GM12892 (cell line): Measurements from ENCODE around the gene CD93.

ENCODE experiments used
- DNase-seq: peaks from one replicate; pipeline ENCODE4 v3.0.0; 2011; ENCODE audit not compliant: insufficient read length
- FAIRE-seq: peaks from 2 replicates; lab custom pipeline; 2011; peaks lifted over from hg19 to GRCh38; lab: Jason Lieb, UNC
- POLR2A ChIP-seq: IDR thresholded peaks from 2 replicates; pipeline ENCODE4 v1.6.1; 2011; ENCODE audit warnings: low read depth, low read length, control low read depth
- POLR2AphosphoS5 ChIP-seq: IDR thresholded peaks from 2 replicates; pipeline ENCODE4 v1.6.1; 2011; ENCODE audit warnings: low read depth, low read length, control low read depth
- TAF1 ChIP-seq: IDR thresholded peaks from 2 replicates; pipeline ENCODE4 v1.6.1; 2011; ENCODE audit warnings: low read depth, mild to moderate bottlenecking, control low read depth, low read length, borderline replicate concordance

The CD93 gene

DNA sequence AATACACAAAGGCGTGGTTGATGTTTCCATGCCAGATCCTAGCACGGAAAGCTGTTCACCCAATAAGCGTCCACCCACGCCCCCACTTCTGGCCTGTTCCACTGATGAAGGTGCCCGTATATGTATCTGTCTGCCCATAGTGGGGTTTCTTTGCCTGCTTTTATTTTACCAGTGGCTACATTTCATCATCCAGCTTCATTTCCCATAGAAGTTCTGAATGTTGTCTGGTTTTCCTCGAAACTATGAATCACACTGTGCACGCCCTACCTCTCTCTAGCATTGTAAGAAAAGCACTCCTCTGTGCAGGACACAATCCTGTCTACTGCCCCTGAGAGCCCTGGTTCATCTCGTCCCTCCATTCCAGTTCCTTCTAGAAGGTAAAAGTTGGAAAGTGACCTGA lies 8.8 kb upstream of the CD93 start:
- no peak for FAIRE-seq
- TF ChIP-seq POLR2A (no peak), POLR2AphosphoS5 (no peak), TAF1 (no peak)

DNA sequence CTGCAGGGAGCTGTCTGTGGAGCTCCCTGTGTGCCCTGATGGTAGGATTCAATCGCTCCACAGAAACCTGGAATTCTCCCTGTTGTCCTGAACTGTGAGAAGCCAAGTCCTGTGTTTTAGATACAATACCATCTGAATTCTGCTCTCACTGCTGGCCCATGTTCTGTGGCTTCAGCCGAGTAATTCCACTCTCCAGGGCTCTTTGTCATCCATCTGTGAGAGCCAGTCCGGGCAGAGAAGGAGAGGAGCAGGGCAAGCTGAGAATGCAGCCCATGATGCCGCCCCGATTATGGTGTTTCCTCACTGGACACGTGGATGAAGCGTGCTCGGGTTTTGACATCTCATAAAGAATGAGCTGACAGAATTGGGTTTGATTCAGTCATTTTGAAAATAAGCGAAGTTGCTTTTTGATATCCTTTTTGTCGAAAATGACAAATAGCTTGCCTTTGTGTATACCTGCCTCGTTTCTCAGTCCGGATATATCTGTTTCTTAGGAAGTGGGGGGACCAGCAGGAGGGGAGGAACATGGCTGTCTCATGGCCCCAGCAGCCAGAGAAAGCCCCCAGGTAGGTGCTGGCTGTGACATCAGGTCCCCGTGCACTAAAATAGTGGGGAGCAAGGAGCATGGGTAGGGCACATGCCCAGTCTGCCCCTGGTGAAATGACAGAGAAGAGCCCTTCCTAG lies 8.2 kb upstream of the CD93 start:
- no peak for TF ChIP-seq POLR2AphosphoS5
- no peak for TF ChIP-seq TAF1
- no peak for FAIRE-seq
- no peak for DNase-seq

More for the DNA sequence above, 8.8 kb upstream of the CD93 start:
- no peak for DNase-seq

DNA sequence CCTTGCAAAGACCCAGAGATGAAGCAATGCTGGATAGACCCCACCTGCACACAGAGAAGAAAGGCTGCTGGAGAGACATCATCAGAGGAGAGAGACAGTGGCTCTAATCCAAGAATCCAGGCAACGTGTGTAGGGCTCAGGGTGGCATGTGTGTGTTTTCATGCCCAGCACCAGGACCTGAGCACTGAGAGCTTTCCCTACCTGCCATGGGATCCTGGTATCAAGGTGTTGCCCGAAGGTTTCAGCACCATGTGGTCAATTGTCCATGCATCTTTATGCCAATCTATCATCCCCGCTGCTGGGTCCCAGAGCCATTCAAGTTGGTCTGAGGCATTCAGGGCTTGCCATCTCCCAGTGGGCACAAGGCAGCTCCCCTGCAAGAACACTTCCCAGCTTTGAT lies 7.5 kb upstream of the CD93 start:
- DNase-seq (no peak), FAIRE-seq (no peak)
- TF ChIP-seq POLR2A (no peak), POLR2AphosphoS5 (no peak), TAF1 (no peak)

DNA sequence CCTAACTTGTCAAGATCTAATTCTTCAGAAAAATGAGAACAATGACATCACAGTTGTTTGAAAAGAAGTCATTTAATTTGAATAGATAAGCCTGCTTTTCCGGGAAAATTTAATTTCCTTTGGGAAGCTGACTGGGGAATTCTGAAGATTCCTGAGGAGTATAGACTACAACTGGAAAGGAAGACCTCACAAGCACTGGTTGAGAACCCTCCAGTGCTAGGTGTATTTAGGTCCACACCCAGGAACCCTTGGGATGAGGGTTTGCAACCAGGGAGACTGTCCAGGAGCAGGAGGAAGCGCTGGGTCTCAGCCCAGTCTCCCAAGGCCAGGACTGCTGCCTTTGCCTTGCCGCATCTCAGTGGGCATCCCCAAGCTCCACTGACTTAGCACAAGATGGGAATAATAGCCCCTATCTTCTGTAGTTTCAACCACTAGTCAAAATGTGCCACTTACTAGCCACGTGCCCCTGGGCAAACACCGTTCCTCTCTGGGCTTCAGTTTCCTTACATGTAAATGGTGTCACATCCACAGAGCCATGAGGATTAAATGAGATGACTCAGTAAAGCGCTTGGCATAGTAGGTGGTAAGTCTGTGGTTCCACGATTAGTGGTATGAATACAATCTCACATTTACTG lies 6.9 kb upstream of the CD93 start:
- DNase-seq: no peak
- TF ChIP-seq POLR2AphosphoS5 (no peak), TAF1 (no peak), POLR2A (no peak)
- no peak for FAIRE-seq

DNA sequence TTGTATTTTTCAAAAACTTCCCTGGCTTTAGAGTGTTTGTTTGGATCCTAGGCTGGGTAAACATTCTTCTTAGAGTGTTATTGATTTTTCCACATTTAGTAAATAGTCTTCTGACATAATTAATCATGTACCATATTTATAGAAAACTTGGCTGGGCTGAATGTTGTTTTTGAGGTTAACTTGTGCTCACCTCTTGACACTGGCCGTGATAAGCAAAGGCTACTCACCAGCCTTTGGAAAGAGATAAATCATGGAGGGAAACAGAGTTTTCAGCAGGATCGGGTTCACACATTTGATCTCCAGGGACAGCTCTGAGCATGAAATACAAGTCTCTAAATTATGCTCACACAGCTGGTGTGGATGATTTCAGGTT lies 6.2 kb upstream of the CD93 start:
- no peak for FAIRE-seq
- TF ChIP-seq POLR2AphosphoS5: no peak
- DNase-seq: no peak

DNA sequence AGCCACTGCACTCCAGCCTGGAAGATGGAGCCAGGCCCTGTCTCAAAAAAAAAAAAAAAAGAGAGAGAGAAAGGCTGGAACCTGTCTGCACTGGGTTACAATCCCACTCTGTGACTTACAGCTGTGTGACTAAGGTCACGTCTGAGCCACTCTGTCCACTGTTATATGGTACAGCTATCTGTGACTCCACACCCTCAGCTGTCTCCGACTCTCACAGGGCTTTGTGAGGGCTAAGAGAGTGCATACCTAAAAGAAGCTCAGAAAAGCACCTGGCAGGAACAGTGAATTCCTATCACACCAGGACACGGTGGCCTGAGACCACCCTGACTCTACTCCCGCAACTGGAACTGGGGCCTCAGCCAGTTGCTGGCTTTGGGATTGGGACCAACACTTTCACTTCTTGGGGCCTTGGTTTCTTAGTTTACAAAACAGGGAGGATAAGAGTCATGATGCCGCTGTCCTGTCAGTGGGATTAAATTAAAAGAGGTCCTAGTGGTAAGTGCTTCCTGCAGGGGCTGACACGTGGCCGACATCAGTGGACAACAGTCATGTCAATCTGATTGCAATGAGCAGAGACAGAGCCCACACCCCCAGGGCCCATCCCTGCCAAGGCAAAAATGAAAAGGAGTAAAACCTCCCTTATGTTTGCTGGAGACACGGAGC lies 5.7 kb upstream of the CD93 start:
- no peak for TF ChIP-seq TAF1
- TF ChIP-seq POLR2AphosphoS5: no peak
- TF ChIP-seq POLR2A: no peak
- peak; percentile 68 for FAIRE-seq
- no peak for DNase-seq

DNA sequence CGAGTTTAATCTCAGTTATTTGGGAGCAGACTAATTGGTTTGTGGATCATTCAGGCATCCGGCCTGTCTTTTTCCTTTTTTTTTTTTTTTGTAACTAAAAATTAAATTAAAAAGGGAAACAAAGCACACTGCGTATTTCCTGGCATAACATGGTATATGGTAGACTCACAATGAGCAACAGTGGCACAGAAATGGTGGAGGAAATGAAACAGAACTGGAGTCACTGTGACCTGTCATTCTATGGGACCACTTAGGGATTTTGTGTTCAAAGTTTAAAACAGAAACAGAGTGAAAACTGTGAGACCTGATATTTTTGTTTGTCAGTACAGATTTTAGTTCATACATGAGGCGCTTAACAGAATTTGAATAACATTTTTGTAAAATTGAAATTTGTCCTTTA lies 4.8 kb upstream of the CD93 start:
- FAIRE-seq (no peak), DNase-seq (no peak)

DNA sequence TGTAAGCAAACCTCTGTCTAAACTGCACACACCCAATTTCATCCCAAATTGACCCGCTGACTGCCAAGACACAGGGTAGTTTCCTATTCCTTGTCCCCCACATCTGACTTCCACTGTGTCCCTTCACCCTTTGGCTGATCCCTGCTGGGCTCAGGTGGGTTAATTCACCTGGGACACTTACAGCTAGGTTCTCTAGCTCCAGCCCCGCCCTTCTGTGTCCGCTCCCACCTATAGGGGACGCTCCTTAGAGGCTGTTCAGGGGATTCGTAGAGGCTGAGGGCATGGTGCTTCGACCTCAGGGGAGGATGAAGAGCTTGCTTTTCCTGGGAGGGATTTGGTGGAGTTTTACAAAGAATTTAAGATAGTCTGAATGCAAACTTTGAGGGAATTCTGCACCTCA lies 4.0 kb upstream of the CD93 start:
- FAIRE-seq: no peak
- TF ChIP-seq POLR2AphosphoS5: no peak
- TF ChIP-seq POLR2A: no peak
- no peak for TF ChIP-seq TAF1
- DNase-seq: no peak

More for the DNA sequence above, 4.8 kb upstream of the CD93 start:
- TF ChIP-seq TAF1: no peak
- TF ChIP-seq POLR2A: no peak
- TF ChIP-seq POLR2AphosphoS5: no peak

DNA sequence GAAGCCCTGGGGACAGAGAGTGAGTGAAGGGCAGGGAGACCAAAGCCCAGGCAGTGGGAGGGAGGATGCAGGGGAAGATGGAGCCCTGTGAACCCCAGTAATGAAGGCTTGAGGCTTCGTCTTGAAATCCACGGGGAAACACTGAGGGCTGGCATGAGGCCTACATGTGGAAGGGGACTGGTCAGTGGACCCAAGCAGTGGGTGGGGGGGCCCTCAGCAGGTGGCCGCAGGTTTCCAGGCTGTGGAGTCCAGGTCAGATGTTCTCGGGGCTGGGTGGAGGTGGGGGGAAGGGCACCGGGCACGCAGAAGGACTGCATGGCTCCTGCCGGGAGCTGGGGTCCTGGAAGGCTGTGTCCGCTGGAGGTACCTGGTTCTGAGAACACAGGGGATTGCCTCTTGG lies 2.7 kb upstream of the CD93 start:
- DNase-seq (no peak), FAIRE-seq (no peak)
- TF ChIP-seq TAF1 (no peak), POLR2AphosphoS5 (no peak), POLR2A (no peak)

DNA sequence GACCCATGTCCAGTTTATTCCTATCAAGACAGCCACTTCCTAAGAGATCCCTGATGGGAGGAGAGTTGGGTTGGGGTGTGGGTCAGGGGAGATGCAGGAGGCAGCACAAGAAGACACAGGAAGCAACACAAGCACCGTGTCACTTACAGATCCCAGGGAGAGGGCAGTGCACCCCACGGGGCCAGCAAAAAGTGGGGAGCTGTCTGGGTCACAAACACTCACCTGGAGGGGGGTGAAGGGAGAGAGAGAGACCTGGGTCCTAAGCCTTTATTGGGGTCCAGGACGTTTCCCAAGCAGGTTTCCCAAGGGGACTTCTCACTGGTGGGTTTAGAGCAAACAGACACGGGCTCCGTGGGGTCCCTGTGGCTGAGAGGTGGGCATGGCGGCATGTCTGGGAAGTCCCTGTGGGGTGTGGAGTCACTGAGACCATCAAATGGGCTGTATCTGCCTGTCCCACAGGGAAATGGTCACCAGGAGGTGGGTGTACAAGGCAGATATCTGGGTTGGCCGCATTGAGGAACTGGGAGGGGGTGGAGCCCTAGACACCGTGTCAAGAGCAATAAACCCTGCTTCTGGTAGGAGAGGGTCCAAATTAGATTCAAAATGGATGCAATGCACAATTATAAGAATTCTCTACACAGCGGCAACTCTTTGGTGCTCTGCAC lies 1.6 kb upstream of the CD93 start:
- no peak for TF ChIP-seq POLR2AphosphoS5
- no peak for TF ChIP-seq POLR2A
- TF ChIP-seq TAF1: no peak
- DNase-seq (no peak), FAIRE-seq (no peak)

DNA sequence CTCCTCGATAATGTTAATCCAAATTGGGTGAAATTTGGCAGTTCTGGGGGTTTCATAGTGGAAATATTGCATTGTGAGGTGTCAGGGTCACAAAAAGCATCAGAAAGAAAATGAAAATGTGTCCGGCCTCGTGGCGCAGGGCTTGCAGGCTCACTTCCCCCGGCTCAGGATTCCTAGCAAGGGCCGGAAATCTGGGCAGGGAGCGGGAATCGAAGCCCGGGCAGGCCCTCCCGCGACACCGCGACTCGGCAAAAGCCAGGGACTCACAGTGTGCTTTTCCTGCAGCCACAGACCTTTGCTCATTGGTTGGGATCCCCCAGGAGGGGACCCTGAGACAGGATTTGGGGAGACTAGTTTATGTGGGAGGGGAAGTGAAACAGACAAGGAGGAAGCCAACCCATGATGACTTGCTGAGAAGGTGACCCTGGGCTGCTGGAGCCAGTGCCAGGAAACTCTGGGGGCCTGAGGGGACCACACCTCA lies 847 bp upstream of the CD93 start:
- FAIRE-seq (no peak), DNase-seq (no peak)
- TF ChIP-seq TAF1: no peak
- no peak for TF ChIP-seq POLR2AphosphoS5
- no peak for TF ChIP-seq POLR2A
